OCI-LY3 (cell line): ENCODE data around the gene POLH.

Experiments used
- EZH2phosphoT487 ChIP-seq: fragments of 200-600 bp; shearing (Covaris generic); IDR thresholded peaks from 2 replicates; pipeline ENCODE4 v1.6.1; 2018; ENCODE audit warnings: antibody characterized with exemption, mixed run types, low read depth
- TF ChIP-seq, protein P1 (sequence below): fragments of 200-600, 300-600 bp; sonication (generic); IDR thresholded peaks from 2 replicates; pipeline ENCODE4 v1.5.1; 2014; ENCODE audit warnings: antibody characterized with exemption, low read length, low read depth

DNA sequence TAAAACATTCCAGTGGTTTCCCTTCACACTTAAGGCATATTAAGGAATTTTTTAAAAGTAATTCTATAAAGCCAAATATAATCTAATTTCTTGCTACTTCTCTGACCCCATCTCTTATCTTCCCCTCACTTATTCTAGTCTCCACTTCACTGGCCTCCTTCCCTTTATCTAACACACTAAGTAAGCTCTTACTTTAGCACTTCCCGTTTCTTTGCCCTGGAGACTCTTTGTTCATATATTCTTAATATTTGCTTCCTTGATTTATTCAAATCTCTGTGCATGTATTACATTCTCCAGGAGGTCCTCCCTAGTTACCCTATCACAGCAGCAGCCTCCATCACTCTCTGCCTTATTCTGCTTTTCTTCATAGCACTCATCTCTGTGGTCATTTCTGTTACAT is 32.8 kb downstream of the POLH start:
- TF ChIP-seq, protein P1, sequence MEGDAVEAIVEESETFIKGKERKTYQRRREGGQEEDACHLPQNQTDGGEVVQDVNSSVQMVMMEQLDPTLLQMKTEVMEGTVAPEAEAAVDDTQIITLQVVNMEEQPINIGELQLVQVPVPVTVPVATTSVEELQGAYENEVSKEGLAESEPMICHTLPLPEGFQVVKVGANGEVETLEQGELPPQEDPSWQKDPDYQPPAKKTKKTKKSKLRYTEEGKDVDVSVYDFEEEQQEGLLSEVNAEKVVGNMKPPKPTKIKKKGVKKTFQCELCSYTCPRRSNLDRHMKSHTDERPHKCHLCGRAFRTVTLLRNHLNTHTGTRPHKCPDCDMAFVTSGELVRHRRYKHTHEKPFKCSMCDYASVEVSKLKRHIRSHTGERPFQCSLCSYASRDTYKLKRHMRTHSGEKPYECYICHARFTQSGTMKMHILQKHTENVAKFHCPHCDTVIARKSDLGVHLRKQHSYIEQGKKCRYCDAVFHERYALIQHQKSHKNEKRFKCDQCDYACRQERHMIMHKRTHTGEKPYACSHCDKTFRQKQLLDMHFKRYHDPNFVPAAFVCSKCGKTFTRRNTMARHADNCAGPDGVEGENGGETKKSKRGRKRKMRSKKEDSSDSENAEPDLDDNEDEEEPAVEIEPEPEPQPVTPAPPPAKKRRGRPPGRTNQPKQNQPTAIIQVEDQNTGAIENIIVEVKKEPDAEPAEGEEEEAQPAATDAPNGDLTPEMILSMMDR, result no peak
- TF ChIP-seq EZH2phosphoT487, result no peak
